ENCODE measurements around the gene CTSD.

The CTSD gene

GRCh38 chr11:1729692-1730011 lies 34.1 kb downstream of the CTSD start:
- DNase-seq (ENCODE audit: low read depth), result no peak

GRCh38 chr11:1728931-1729691 lies 34.6 kb downstream of the CTSD start:
- no peak for DNase-seq (ENCODE audit: low read depth)

DNA sequence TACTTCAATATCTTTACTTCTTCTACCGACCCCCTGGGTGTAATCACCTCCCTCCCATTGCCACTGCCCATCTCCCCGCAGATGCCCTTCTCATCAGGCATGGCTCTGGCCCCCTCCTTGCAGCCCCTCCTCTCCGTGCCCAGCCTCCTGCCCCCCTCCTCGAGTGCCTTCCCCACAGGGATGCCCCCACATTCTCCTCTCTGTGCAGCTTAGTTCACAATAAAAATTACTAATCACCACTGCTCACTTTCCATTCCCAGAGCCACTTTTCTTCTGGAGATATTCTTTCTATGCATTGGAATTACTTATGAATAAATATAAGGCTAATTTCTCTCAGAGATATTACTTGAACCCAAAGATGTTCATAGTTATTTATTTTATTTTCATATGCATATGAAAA lies 35.4 kb downstream of the CTSD start:
- DNase-seq (ENCODE audit: low read depth), result no peak

DNA sequence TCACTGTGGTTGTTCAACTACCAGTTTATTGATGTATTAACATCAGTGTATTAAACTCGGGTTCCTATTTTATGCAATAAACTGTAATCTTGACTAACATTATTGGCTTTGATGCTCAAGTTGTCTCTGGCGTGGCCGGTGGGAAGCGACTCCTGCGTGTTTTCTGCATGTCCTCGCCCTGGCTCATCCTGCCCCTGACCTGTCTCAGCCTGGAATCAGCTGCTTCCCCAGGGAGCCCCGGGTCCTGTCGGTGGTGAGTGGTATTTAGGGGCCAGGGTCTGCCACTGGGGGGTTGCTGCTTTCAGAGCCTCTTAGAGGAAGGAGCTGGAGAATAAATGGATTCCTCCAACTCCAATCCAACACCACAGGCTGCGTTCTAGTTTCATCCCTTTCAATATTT lies 35.9 kb downstream of the CTSD start:
- DNase-seq (ENCODE audit: low read depth), result no peak

DNA sequence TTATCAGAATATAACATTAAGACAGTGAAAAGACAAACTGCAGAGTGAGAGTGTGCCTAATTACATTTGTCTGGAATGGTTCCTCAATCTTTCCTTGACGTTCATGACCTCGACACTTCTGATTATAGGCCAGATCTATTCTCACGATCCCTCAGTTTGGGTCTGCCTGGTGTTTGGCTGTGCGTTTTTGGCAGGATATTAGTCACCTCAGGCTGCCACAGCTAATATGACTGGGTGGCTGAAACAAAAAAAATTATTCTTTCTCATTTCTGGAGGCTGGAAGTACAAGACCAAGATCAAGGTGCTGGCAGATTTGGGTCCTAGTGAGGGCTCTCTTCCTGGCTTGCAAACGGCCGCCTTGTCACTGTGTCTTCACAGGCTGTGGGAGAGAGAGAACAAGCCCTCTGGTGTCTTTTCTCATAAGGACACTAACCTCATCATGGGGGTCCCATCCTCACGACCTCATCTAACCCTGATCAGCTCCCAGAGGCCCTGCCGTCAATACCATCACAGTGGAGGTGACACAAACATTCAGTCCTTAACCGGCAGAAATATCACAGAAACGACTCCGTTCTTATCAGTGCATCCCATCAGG lies 36.5 kb downstream of the CTSD start:
- no peak for DNase-seq (ENCODE audit: low read depth)

GRCh38 chr11:1719781-1720180 lies 43.9 kb downstream of the CTSD start:
- DNase-seq (ENCODE audit: low read depth), result no peak

- no peak for DNase-seq (ENCODE audit: low read depth)
Measured at GRCh38 chr11:1718326-1718725, 45.4 kb downstream of the CTSD start.

GRCh38 chr11:1717745-1718144 lies 46.0 kb downstream of the CTSD start:
- DNase-seq (ENCODE audit: low read depth), result no peak

GRCh38 chr11:1714908-1715885 lies 48.5 kb downstream of the CTSD start:
- DNase-seq (ENCODE audit: low read depth), result no peak

DNA sequence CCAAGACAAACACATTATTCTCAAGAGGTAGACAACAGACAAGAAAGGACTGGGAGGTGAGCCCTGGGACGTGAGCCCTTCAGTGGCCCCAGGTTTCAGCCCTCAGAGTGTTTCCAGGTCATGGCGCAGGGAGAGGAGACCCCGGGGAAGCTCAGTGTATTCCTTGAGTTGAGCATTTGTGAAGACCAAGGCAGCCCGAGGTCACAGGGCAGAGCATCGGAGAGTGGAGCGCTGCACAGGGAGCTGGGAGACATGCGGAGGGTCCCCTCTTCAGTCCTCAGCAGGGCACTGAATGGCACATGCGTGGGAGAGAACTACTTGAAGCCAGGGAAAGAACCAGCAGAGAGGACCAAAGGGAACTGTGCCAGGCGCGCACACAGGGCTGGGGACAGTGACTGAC lies 55.0 kb downstream of the CTSD start:
- no peak for DNase-seq (ENCODE audit: low read depth)

- no peak for DNase-seq (ENCODE audit: low read depth)
Measured at GRCh38 chr11:1707751-1708150, 56.0 kb downstream of the CTSD start.

- DNase-seq (ENCODE audit: low read depth), result no peak
Measured at GRCh38 chr11:1706634-1707400, 56.9 kb downstream of the CTSD start.

- DNase-seq (ENCODE audit: low read depth), result no peak
Measured at GRCh38 chr11:1705126-1706052, 58.3 kb downstream of the CTSD start.

DNA sequence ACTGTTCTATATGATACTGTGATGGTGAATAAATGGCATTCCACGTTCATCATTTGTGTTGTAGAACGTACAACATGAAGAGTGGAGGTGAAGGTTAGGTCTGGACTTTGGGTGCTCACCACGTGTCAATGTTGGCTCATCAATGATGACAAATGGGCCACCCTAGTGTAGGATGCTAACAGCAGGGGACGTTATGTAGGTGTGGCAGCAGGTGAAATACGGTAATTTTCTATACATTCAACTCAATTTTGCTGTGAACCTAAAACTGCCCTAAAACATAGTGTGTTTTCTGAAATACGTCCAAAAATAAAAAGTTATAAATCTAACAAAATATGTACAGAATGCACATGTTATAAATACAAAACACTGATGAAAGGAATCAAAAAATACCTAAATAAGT lies 60.6 kb downstream of the CTSD start:
- no peak for DNase-seq (ENCODE audit: low read depth)
